Lung (tissue), 12 donors: ENCODE measurements around the gene SPATA32. TPM values are rescaled to one million over a fixed set of nuclear protein-coding genes. Genes with fewer than 3 reads are reported as not detected.

Experiments
- ATAC-seq: fragments of 200-7000 bp; cut with Tn5 transposase; one replicate; pipeline ENCODE4 v1.9.1; 2020; ENCODE audit warnings: moderate number of reproducible peaks; ENCODE audit not compliant: insufficient read depth, low FRiP score
- DNase-seq, 3 donors: peaks; one replicate each; pipeline ENCODE4 v3.0.0-alpha.2; 2013 to 2017
- H3K27ac ChIP-seq, 2 donors: one replicate each; pipeline ENCODE4 v1.5.1; 2013; ENCODE audit warnings: mild to moderate bottlenecking in 2 of 2, moderate library complexity in 2 of 2, control low read depth in 1 of 2, inconsistent platforms in 1 of 2, low read depth in 1 of 2, low read length in 1 of 2
- H3K27me3 ChIP-seq, 3 donors: one replicate each; pipeline ENCODE4 v1.5.1; 2013; ENCODE audit warnings: low read length in 2 of 3; ENCODE audit not compliant: control insufficient read depth in 3 of 3, insufficient read depth in 3 of 3
- H3K36me3 ChIP-seq, 4 donors: one replicate each; pipeline ENCODE4 v1.5.1; 2013; ENCODE audit warnings: low read length in 4 of 4, mild to moderate bottlenecking in 1 of 4, moderate library complexity in 1 of 4; ENCODE audit not compliant: control insufficient read depth in 4 of 4, insufficient read depth in 4 of 4
- H3K4me1 ChIP-seq, 5 donors: one replicate each; pipeline ENCODE4 v1.5.1; 2013; ENCODE audit warnings: low read length in 5 of 5, mild to moderate bottlenecking in 2 of 5, moderate library complexity in 1 of 5; ENCODE audit not compliant: control insufficient read depth in 5 of 5, insufficient read depth in 5 of 5
- H3K4me3 ChIP-seq: one replicate; pipeline ENCODE4 v1.5.1; 2013; ENCODE audit warnings: mild to moderate bottlenecking, control low read depth, moderate library complexity
- H3K9ac ChIP-seq, 2 donors: one replicate each; pipeline ENCODE4 v1.5.1; 2013; ENCODE audit warnings: low read length in 2 of 2, control low read depth in 1 of 2; ENCODE audit not compliant: insufficient read depth in 1 of 2
- H3K9me3 ChIP-seq, 4 donors: one replicate each; pipeline ENCODE4 v1.5.1; 2013; ENCODE audit warnings: low read length in 3 of 4, mild to moderate bottlenecking in 1 of 4, moderate library complexity in 1 of 4; ENCODE audit not compliant: control insufficient read depth in 4 of 4, insufficient read depth in 3 of 4
- CTCF ChIP-seq: IDR thresholded peaks from 2 replicates; pipeline ENCODE4 v1.5.1; 2012; ENCODE audit warnings: mild to moderate bottlenecking; ENCODE audit errors: control extremely low read depth, extremely low read depth
- WGBS, 2 donors: extraction: QIAGEN DNeasy Blood & Tissue Kit; methylation state at CpG; one replicate each; pipeline ENCODE4 v1.1.7; 2013; 5-methylcytosine and 5-hydroxymethylcytosine counted together
- polyA plus RNA-seq, 2 donors: library from polyadenylated mRNA; stranded (reverse); fragments of 200-250 nt; gene quantifications; one replicate each; pipeline ENCODE4 v1.2.1, GENCODE V29; 2013
- total RNA-seq, 2 donors: library from RNA; depleted of rRNA in 1 of 2; stranded (reverse); fragments of >200 nt in 1 of 2; gene quantifications; one replicate each; pipeline ENCODE4 v1.2.1, GENCODE V29; 2014 to 2021
- donor health status: control.
- donor health status: control.
- donor health status: Bipolar disorder and iron deficiency.
- donor health status: healthy.
- donor health status: DM: yes; HTN: yes; CAD: no.

Gene SPATA32
- total and polyA plus RNA-seq, 4 donors: 0.08 to 0.40 (median 0.21) TPM; not detected in 1

DNA sequence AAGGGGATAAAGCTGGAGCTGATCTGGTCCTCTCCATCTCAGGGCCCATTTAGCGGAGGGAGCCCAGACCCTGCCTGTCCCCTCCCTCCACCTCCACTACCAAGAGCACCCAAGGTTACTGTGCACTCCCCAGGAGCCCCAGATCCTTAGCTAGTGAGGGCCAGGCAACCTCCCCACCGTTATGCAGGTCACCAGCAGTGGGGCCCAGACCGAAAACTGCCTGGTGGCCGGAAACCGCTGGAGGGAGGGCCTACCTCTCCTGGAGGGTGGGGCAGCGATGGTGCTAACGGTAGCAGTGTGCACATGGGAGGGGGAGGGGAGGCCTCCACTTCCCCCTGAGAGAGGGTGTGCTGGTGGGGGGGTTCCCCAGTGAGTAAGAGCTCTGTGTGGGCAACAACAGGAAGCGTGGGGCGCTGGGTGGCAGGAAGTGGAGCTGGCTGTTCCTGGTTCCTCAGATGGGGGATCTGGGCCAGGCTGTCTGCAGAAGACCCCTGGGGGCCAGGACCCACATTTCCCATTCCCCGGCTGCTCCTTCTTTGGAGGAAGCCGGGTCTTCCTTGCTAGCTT lies 35.8 kb downstream of the SPATA32 start:
- 22 to 45% methylated on average over 11 of the region's 11 CpGs for WGBS, 2 donors
- DNase-seq: no peak
- peak; percentile 51 for ATAC-seq
- no peaks in the 10 kb centered on the region for H3K36me3 ChIP-seq
- no peaks in the 10 kb centered on the region for H3K9me3 ChIP-seq
- no peak for TF ChIP-seq CTCF
- peaks cover 0 to 29% (median 10%) of the 10 kb centered on the region in 5 donors for H3K4me1 ChIP-seq
- no peak overlapping the region for H3K9ac ChIP-seq
- H3K27me3 ChIP-seq: peaks cover 0 to 21% (median 14%) of the 10 kb centered on the region in 3 donors
- peak overlapping the region in 1 of 2 donors; percentile 77 for H3K27ac ChIP-seq
- H3K4me3 ChIP-seq: no peak overlapping the region

- 37 to 60% methylated on average over 7 of the region's 7 CpGs for WGBS, 2 donors
- no peak for TF ChIP-seq CTCF
- peaks cover 0 to 23% (median 10%) of the 10 kb centered on the region in 5 donors for H3K4me1 ChIP-seq
- peaks cover 0 to 30% (median 18%) of the 10 kb centered on the region in 3 donors for H3K27me3 ChIP-seq
- H3K9me3 ChIP-seq: no peaks in the 10 kb centered on the region
- H3K36me3 ChIP-seq: no peaks in the 10 kb centered on the region
- H3K27ac ChIP-seq: peak overlapping the region in 1 of 2 donors; percentile 77
- H3K9ac ChIP-seq: no peak overlapping the region
- ATAC-seq (no peak), DNase-seq (no peak)
- no peak overlapping the region for H3K4me3 ChIP-seq
These were observed 36.7 kb downstream of the SPATA32 start for GRCh38 chr17:45225051-45225700.

DNA sequence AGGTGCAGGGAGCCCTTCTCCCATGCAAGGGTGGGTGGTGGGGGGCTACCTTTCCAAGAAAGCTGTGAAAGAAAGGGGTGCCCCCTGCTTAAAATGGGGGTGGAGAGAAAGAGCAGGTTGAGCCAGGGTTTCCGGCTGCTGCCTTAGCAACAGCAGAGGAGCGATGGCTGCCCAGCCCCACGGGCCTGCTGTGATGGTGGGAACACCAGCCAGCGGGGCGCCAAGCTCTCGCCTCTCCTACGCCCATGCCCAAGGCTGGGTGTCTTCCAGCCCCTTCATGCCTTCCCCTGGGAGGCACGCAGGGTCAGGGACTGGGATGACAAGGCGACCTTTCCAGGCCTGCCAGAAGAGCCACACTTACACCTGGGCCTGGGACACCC lies 37.2 kb downstream of the SPATA32 start:
- H3K27me3 ChIP-seq: peaks cover 0 to 35% (median 18%) of the 10 kb centered on the region in 3 donors
- H3K36me3 ChIP-seq: no peaks in the 10 kb centered on the region
- no peaks in the 10 kb centered on the region for H3K9me3 ChIP-seq
- no peak for TF ChIP-seq CTCF
- H3K9ac ChIP-seq: no peak overlapping the region
- 60 to 73% methylated on average over 9 of the region's 9 CpGs for WGBS, 2 donors
- no peak for ATAC-seq
- DNase-seq: no peak
- H3K4me3 ChIP-seq: no peak overlapping the region
- H3K27ac ChIP-seq: peak overlapping the region in 1 of 2 donors; percentile 77
- peaks cover 0 to 20% (median 10%) of the 10 kb centered on the region in 5 donors for H3K4me1 ChIP-seq
